ENCODE data around the gene NDUFB2.

The NDUFB2 gene

GRCh38 chr7:140696680-140697446 is at the start of gene NDUFB2:
NDUFB2 (plus strand) TSS chr7:140696708; CDS start chr7:140696745, 37 bp downstream.
- Mint-ChIP-seq H3K4me3 (peak within 1 kb of the TSS; percentile 97 to 99 (median 97)), H3K4me1 (peaks cover 33% of the 10 kb centered on the region), H3K27ac (peak within 1 kb of the TSS; percentile 96 to 100 (median 100)), H3K27me3 (ENCODE audit: low read depth) (no peaks in the 10 kb centered on the region), H3K9me3 (no peaks in the 10 kb centered on the region), H3K36me3 (ENCODE audit: low read depth) (peaks cover 16% of the 10 kb centered on the region)
- TF ChIP-seq CTCF (IDR thresholded peaks at IDR 0.05; ENCODE audit: unreplicated experiment in 3 of 3), result no peak

- TF ChIP-seq CTCF (IDR thresholded peaks at IDR 0.05; ENCODE audit: unreplicated experiment in 3 of 3), result peak; percentile 36 to 51 (median 38)
- Mint-ChIP-seq H3K27me3 (ENCODE audit: low read depth) (no peaks in the 10 kb centered on the region), H3K4me3 (no peak overlapping the region), H3K4me1 (peaks cover 14% of the 10 kb centered on the region), H3K27ac (peak overlapping the region in 2 of 3 experiments; percentile 26 to 48), H3K36me3 (ENCODE audit: low read depth) (no peaks in the 10 kb centered on the region), H3K9me3 (no peaks in the 10 kb centered on the region)
Measured at GRCh38 chr7:140646931-140647647, 49.4 kb upstream of the NDUFB2 start.

- no peak for TF ChIP-seq CTCF (IDR thresholded peaks at IDR 0.05; ENCODE audit: unreplicated experiment in 3 of 3)
- H3K27me3 Mint-ChIP-seq (ENCODE audit: low read depth), result no peaks in the 10 kb centered on the region
- no peaks in the 10 kb centered on the region for H3K9me3 Mint-ChIP-seq
- no peak overlapping the region for H3K27ac Mint-ChIP-seq
- peaks cover 18% of the 10 kb centered on the region for H3K4me1 Mint-ChIP-seq
- no peaks in the 10 kb centered on the region for H3K36me3 Mint-ChIP-seq (ENCODE audit: low read depth)
- H3K4me3 Mint-ChIP-seq, result no peak overlapping the region
Measured at GRCh38 chr7:140649556-140650205, 46.8 kb upstream of the NDUFB2 start.

- no peaks in the 10 kb centered on the region for H3K9me3 Mint-ChIP-seq
- H3K27me3 Mint-ChIP-seq (ENCODE audit: low read depth), result no peaks in the 10 kb centered on the region
- TF ChIP-seq CTCF (IDR thresholded peaks at IDR 0.05; ENCODE audit: unreplicated experiment in 3 of 3), result no peak
- peak overlapping the region in 1 of 3 experiments; percentile 15 for H3K4me3 Mint-ChIP-seq
- H3K36me3 Mint-ChIP-seq (ENCODE audit: low read depth), result no peaks in the 10 kb centered on the region
- H3K27ac Mint-ChIP-seq, result no peak overlapping the region
- H3K4me1 Mint-ChIP-seq, result peaks cover 18% of the 10 kb centered on the region
Measured at GRCh38 chr7:140650367-140650766, 46.1 kb upstream of the NDUFB2 start.

GRCh38 chr7:140653319-140654108 is 43.0 kb upstream of the NDUFB2 start:
- Mint-ChIP-seq H3K27me3 (ENCODE audit: low read depth) (peaks cover 8% of the 10 kb centered on the region), H3K36me3 (ENCODE audit: low read depth) (no peaks in the 10 kb centered on the region), H3K9me3 (no peaks in the 10 kb centered on the region), H3K27ac (peak overlapping the region; percentile 22 to 61 (median 57)), H3K4me1 (peaks cover 25% of the 10 kb centered on the region), H3K4me3 (no peak overlapping the region)
- peak; percentile 74 to 96 (median 88) for TF ChIP-seq CTCF (IDR thresholded peaks at IDR 0.05; ENCODE audit: unreplicated experiment in 3 of 3)

All from nephron (organoid).